ENCODE measurements around the gene TACC2. TPM values are rescaled to one million over a fixed set of nuclear protein-coding genes. Genes with fewer than 3 reads are reported as not detected.

Gene TACC2
- total RNA-seq, 6 experiments from 2014 or later = 16.2 to 21.1 (median 18.8) TPM

GRCh38 chr10:122290833-122291532, 302.0 kb downstream of the TACC2 start:
- H3K4me3 ChIP-seq = no peak overlapping the region
- ATAC-seq = no peak
- DNase-seq = no peak
- intact Hi-C loops (cut with DNase I) = loop anchor here in 1 of 2 donors (10.0 kb wide), 2 partner anchors 144 to 274 kb away; partner anchors contain the start of gene DMBT1
- no peaks in the 10 kb centered on the region for H3K36me3 ChIP-seq
- H3K4me1 ChIP-seq = no peaks in the 10 kb centered on the region
- WGBS (ENCODE audit: insufficient coverage, low coverage, low lambda C conversion rate, missing lambda C conversion rate) = 92% methylated on average over 2 of the region's 13 CpGs
- no peaks in the 10 kb centered on the region for H3K27me3 ChIP-seq
- no peaks in the 10 kb centered on the region for H3K9me3 ChIP-seq
- TF ChIP-seq POLR2A (IDR thresholded peaks at IDR 0.05) = no peak
- TF ChIP-seq CTCF (IDR thresholded peaks at IDR 0.05) = no peak
- H3K27ac ChIP-seq = no peak overlapping the region

- ATAC-seq (no peak), DNase-seq (no peak)
- H3K27ac ChIP-seq = no peak overlapping the region
- no peaks in the 10 kb centered on the region for H3K27me3 ChIP-seq
- H3K4me1 ChIP-seq = no peaks in the 10 kb centered on the region
- TF ChIP-seq POLR2A (IDR thresholded peaks at IDR 0.05) = no peak
- TF ChIP-seq CTCF (IDR thresholded peaks at IDR 0.05) = no peak
- no peaks in the 10 kb centered on the region for H3K9me3 ChIP-seq
- WGBS (ENCODE audit: insufficient coverage, low coverage, low lambda C conversion rate, missing lambda C conversion rate) = 73% methylated on average over 4 of the region's 5 CpGs
- intact Hi-C loops (cut with DNase I) = loop anchor here in 1 of 2 donors (10.0 kb wide), 2 partner anchors 143 to 273 kb away; partner anchors contain the start of gene DMBT1
- no peaks in the 10 kb centered on the region for H3K36me3 ChIP-seq
- no peak overlapping the region for H3K4me3 ChIP-seq
Measured at GRCh38 chr10:122291739-122292138, 302.8 kb downstream of the TACC2 start.

GRCh38 chr10:122292376-122292775, 303.4 kb downstream of the TACC2 start:
- WGBS (ENCODE audit: insufficient coverage, low coverage, low lambda C conversion rate, missing lambda C conversion rate) = 69% methylated on average over 3 of the region's 3 CpGs
- Histone ChIP-seq H3K4me1 (no peaks in the 10 kb centered on the region), H3K4me3 (no peak overlapping the region), H3K27ac (no peak overlapping the region), H3K36me3 (no peaks in the 10 kb centered on the region), H3K9me3 (no peaks in the 10 kb centered on the region), H3K27me3 (no peaks in the 10 kb centered on the region)
- no peak for DNase-seq
- no peak for ATAC-seq
- intact Hi-C loops (cut with DNase I) = loop anchor here in 1 of 2 donors (10.0 kb wide), 2 partner anchors 142 to 272 kb away; partner anchors contain the start of gene DMBT1
- TF ChIP-seq CTCF (IDR thresholded peaks at IDR 0.05) = no peak
- no peak for TF ChIP-seq POLR2A (IDR thresholded peaks at IDR 0.05)

GRCh38 chr10:122293156-122293960, 304.4 kb downstream of the TACC2 start:
- 63% methylated on average over 6 of the region's 10 CpGs for WGBS (ENCODE audit: insufficient coverage, low coverage, low lambda C conversion rate, missing lambda C conversion rate)
- no peaks in the 10 kb centered on the region for H3K27me3 ChIP-seq
- H3K36me3 ChIP-seq = no peaks in the 10 kb centered on the region
- ATAC-seq = no peak
- TF ChIP-seq POLR2A (IDR thresholded peaks at IDR 0.05) = no peak
- TF ChIP-seq CTCF (IDR thresholded peaks at IDR 0.05) = no peak
- H3K4me1 ChIP-seq = no peaks in the 10 kb centered on the region
- H3K4me3 ChIP-seq = no peak overlapping the region
- intact Hi-C loops (cut with DNase I) = loop anchor here in 1 of 2 donors (10.0 kb wide), 2 partner anchors 141 to 271 kb away; partner anchors contain the start of gene DMBT1
- no peak overlapping the region for H3K27ac ChIP-seq
- no peaks in the 10 kb centered on the region for H3K9me3 ChIP-seq
- DNase-seq = no peak
